HG02973 (cell line): ENCODE results near the gene CPNE6.
"Not testable (repeated sequence)": the region's sequence is repeated elsewhere in the genome, so short reads cannot be mapped to it uniquely, and the experiment has no call there.

Source experiments
- ATAC-seq: cut with Tn5 transposase; IDR thresholded peaks from one replicate; pipeline ENCODE4 v1.9.1; 2021; ENCODE audit warnings: moderate library complexity; ENCODE audit not compliant: unreplicated experiment

CPNE6 gene

DNA sequence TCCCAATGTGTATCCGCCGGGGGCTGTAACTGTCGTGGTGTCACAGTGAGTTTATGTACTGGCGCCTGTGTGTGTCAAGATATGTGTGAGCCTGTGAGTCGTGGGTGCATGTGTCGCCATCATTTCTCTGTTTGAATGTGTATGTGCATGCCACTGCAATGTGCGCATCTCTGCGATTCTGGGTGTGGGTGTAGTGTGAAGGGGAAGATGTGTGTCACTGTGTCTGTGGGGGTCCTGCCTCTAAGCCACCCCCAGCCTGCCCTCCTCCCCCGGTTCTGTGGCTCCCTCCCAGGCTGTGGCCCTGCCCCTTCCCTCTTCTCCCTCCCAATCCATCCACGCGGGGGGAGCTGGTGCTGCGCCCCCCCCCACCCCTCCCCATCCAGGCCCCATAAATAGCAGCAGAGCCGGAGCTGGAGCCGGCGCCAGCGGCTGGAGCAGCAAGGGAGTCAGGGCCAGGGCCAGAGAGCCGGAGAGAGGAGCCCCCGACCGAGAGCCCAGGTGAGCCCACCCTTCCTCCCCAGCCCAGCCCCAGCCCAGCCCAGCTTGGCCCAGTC, at the start of gene CPNE6:
CPNE6 (plus strand) TSS at position 419 of the 554 bp plus-strand sequence. CDS start 1,375 bp downstream, outside the sequence.
- no peak for ATAC-seq

DNA sequence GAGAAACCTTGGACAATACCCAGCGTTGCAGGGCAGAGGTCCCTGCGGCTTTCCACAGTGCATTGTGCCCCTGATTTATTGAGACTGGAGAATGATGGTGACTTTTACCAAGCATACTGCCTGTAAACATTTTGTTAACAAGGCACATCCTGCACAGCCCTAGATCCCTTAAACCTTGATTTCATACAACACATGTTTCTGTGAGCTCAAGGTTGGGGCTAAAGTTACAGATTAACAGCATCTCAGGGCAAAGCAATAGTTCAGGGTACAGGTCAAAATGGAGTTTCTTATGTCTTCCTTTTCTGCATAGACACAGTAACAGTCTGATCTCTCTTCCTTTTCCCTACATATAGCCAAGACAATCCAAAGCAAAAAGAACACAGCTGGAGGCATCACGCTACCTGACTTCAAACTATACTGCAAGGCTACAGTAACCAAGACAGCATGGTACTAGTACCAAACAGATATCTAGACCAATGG, 46.4 kb upstream of the CPNE6 start:
- ATAC-seq, result not testable (repeated sequence)

DNA sequence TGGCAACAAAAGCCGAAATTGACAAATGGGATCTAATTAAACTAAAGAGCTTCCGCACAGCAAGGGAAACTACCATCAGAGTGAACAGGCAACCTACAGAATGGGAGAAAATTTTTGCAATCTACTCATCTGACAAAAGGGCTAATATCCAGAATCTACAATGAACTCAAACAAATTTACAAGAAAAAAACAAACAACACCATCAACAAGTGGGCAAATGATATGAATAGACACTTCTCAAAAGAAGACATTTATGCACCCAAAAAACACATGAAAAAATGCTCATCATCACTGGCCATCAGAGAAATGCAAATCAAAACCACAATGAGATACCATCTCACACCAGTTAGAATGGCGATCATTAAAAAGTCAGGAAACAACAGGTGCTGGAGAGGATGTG, 41.7 kb upstream of the CPNE6 start:
- ATAC-seq, result not testable (repeated sequence)

DNA sequence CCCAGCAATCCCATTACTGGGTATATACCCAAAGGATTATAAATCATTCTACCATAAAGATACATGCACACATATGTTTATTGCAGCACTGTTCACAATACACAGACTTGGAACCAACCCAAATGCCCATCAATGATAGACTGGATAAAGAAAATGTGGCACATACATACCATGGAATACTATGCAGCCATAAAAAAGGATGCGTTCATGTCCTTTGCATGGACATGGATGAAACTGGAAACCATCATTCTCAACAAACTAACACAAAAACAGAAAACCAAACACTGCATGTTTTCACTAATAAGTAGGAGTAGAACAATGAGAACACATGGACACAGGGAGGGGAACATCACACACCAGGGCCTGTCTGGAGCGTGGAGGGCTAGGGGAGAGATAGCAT, 40.0 kb upstream of the CPNE6 start:
- not testable (repeated sequence) for ATAC-seq

DNA sequence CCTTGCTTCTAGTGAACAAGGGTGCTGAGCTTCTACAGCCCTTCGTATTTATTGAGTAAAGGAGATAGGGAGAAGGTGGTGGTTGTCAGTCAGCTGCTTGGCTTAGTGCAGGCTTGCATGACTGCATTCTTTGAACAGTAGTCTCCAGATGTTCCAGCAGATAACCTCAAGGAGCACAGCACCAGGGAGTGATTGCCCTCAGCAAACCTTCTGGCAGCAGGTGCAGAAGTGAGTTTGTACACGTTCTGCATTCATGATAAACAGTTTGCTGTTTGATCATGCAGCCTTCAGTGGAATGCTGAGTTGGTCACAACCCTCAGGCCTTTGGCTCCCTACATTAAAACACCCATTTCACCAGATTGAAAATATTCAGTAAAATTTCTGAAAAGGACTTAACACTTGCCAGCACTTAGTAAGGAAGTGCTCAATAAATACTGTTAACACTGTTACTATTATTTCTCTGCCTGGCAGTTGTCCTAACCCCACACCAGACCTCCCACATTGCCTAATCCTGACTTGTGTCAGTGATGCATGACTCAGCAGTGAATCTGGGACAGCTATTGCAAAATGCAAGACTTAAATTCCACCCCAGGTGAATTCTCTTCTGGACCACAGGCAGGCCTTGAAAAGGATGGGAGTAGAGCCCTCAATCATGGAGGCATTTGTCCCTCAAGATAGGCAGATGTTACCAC, 38.5 kb upstream of the CPNE6 start:
- no peak for ATAC-seq

DNA sequence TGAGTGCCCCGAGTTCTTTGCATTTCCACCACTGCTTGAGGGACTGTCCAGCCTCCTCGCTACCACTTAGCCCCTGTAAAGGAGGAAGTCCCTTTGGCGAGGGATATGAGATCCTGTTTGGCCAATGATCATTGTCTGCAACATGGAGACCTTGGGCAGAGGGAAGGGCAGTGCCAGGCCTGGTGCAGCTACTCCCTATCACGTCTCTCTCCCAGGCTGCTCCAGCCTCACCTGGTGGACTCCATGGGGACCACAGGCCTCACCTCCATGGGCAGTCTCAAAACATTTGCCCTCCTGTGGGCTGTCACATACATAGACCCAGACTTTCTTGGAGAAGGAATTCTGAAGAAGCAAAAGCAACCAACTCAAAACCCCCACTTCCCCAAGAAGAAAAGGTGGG, 35.6 kb upstream of the CPNE6 start:
- peak; percentile 27 for ATAC-seq

DNA sequence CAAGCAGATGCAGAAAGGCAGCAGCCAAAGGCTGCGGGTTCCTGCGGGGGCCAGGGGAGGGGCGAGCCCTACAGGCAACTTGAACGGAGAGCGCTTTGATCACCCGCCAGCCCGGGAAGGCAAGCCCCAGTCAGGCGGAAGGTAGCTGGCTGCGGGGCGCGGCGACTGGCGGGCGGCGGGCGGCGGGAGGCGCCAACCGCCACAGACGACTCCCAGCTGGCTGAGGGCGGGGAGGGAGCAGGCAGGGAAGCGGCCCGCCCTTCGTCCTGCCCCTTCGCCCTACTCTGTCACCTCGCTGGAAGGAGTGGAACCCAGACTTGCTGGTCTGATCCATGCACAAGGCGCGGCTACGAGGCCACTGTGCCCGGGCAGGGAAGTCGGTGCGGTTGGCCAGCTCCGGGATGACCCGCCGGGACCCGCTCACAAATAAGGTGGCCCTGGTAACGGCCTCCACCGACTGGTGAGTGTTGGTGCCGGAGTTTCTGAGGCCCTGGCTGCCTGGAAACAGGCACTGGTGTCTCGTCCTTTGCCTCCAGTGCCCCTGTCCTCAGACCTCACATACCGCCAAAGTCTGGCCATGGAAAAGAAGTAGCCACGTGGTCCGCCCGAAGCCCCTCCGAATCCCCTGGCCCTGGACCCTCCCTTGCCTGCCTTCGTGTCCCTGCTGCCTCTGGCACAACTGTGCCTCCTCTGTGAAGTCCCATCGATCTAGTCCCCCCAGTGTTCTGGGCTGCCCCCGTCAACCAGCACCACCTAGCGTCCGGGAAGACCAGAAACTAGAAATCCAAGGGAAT, 35.0 kb upstream of the CPNE6 start:
- ATAC-seq, result peak; percentile 54

DNA sequence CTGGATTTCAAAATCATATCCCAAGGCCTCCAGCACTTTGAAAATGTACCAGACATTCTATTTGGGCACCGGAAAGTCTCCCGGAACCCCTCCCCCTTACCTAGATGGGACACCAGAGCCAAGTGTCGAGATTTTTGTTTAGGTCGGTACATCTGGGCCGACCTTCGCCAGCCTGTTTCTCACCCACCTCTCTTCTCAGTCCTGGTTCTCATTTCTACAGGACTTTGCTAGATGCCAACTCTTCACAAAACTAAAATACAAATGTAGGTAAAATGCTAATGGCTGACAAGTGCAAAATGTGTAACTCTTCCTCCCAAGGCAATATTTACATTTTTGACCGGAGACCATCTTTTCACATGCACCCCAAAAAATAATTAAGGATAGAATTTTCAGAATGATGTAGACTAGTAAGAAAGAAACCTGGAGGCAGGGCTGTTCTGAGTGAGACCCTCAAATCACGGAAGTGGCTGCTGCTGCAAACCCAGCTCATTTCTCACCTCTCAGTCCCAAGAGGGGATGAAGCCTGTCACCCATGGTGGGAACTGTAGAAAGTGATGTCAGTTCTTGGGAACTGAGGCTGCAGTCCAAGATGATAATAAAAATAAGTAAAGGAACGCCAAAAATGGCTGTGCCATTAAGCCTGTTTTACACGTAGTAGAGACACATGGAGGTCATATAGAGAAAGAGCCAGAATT, 34.3 kb upstream of the CPNE6 start:
- ATAC-seq, result not testable (repeated sequence)

DNA sequence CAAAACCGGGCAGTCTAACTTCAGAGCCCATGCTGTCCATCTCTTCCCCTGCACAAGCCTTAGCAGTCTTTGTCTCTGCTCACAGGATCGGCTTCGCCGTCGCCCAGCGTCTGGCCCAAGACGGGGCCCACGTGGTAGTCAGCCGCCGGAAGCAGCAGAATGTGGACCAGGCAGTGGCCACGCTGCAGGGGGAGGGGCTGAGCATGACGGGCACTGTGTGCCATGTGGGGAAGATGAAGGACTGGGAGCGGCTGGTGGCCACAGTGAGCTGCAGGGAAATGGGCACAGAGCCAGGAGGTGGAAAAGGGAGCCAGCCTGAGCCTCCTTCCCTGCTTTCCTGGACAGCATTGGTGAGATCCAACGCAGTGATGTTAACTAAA, 33.7 kb upstream of the CPNE6 start:
- no peak for ATAC-seq

DNA sequence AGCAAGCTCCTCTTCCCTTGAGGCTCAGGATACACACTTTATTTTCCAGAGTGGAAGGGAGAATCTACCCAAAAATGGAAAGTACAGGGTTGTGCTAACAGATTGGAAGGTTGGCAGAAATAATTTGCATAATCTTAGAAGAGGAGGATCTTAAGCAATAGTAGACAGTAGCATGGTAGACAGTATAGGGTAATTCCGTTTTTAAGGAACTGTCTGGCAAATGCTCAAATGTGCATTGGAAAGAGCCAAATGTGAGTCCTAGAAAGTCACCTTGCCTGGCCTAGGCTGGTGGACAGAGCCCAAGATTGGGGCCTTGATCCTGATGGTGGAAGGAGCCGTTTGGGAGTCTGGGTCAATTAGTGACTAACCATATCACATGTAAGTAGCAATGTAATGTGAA, 32.7 kb upstream of the CPNE6 start:
- no peak for ATAC-seq

DNA sequence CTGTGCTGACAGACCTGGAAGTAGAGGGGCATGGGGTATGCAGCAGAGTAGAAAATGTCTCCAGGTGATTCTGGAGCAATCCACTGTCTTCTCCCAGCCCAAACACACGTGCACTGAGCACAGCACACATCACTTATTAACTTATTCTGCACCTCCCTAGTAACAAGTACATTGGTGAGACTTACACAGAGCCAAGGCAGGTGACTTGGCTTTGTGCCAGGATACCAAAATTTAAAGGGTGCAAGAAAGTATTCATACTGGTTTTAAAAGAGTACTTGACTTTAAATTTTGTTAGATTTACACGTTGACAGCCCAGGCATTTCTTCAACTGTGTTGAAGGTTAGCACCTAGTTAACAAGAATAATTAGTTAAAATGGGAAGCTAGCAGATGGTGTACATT, 30.7 kb upstream of the CPNE6 start:
- no peak for ATAC-seq

DNA sequence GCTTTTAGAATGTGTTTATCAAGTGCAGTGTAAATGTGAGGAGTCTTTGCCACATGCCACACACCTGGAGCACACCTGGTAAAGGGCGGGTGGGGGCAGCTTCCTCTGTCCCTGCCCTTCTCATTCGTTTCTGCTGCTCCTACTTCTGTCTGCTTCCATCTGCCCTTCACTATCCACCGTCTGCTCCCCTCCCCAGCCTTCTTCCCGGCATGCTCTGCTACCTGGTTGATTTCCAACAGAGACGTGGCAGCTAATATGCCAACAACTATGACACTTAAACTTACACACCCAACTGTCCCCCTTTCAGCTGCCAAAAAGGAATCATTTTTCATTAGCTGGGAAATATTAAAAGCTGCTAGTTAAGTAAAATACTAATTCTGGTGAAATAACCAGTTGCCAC, 28.6 kb upstream of the CPNE6 start:
- no peak for ATAC-seq

DNA sequence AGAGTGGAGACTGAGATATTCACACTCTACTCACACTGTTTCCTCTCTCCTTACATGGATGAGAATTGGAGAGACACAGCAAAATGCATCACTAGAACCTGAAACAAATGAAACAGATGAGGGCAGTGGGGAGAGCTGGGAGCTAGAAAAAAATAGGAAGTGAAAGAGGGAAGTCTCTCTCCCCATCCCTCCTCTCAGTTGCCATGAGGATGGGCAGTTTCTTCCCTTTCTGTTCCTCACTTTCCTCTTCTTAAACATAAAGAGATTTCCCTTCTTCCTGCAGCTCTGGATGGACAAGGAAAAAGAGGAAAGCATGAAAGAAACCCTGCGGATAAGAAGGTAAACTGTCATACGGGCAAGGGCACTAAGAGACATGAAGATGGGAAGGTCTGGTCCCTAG, 22.4 kb upstream of the CPNE6 start:
- not testable (repeated sequence) for ATAC-seq

DNA sequence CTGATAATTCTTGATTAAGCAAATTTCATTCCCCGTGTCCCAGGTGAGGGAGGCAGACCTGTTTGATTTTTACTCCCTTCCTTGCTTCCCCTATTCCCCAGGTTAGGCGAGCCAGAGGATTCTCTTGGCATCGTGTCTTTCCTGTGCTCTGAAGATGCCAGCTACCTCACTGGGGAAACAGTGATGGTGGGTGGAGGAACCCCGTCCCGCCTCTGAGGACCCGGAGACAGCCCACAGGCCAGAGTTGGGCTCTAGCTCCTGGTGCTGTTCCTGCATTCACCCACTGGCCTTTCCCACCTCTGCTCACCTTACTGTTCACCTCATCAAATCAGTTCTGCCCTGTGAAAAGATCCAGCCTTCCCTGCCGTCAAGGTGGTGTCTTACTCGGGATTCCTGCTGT, 20.6 kb upstream of the CPNE6 start:
- not testable (repeated sequence) for ATAC-seq

DNA sequence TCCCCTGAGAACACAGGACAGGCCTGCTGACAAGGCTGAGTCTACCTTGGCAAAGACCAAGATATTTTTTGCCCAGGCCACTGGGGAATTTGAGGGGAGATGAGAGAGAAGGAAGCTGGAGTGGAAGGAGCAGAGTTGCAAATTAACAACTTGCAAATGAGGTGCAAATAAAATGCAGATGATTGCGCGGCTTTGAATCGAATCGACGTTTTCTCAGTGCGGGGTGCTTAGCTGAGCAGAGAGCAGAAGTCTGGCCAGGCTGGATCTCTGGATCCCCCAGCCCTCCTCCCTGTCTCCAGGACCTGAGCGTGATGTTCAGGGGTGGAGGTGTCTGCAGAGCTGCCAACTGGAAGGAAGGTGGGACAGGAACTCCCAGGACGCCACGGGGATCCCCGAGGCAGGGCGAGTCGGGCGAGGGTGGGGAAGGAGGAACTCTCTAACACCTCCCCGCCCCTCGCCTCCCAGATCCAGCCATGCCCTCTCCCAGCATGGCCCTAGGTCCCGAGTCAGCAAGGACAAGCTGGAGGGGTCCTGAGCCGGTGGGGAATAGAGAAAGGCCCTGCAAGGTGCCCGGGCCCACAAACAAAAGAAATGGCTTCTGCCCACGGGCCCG, 20.1 kb upstream of the CPNE6 start:
- ATAC-seq, result no peak

DNA sequence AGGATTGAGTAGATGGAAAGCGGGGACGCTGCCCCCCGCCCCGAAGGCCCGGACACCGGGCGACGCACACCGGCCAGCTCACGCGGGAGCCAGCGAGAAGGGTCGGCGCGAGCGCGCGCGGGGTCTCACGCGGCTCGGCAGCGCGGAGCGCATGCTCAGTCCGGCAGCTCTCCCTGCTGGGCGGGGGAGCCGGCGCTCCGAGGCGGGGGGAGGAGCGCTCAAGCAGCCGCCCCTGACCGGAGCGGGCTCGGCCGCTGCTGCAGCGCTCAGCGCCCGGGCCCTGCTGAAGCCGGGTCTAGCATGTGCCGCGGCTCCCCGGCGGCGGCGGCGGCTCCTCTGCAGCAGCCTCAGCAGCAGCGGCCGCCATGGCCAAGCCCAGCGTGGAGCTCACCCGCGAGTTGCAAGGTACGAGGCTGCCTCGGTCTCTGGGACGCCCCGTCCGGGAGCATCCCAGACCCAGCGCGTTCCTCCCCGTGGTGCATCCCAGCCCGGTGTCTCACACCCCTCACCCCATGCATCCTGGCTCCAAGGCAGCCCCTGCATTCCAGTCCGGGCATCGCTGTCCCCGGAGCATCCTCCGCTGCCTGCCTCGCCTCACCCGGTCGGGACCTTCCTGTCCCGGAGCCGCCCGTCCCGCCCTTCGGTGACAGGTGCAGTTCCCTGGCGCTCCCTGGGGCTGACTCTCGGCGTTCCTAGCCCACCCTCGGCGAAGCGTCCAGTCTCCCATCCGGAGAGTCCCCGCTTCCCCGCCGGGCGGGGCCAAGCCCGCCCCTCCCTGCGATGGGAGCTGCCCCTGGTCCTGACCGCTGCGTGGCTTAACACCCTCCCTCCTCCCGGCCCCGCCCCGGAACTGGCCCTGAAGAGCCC, 19.3 kb upstream of the CPNE6 start, which contains the start of gene CARMIL3:
CARMIL3 (plus strand) TSS at position 221 of the 867 bp plus-strand sequence; CDS start at position 366, 145 bp downstream.
- peak; percentile 59 for ATAC-seq

DNA sequence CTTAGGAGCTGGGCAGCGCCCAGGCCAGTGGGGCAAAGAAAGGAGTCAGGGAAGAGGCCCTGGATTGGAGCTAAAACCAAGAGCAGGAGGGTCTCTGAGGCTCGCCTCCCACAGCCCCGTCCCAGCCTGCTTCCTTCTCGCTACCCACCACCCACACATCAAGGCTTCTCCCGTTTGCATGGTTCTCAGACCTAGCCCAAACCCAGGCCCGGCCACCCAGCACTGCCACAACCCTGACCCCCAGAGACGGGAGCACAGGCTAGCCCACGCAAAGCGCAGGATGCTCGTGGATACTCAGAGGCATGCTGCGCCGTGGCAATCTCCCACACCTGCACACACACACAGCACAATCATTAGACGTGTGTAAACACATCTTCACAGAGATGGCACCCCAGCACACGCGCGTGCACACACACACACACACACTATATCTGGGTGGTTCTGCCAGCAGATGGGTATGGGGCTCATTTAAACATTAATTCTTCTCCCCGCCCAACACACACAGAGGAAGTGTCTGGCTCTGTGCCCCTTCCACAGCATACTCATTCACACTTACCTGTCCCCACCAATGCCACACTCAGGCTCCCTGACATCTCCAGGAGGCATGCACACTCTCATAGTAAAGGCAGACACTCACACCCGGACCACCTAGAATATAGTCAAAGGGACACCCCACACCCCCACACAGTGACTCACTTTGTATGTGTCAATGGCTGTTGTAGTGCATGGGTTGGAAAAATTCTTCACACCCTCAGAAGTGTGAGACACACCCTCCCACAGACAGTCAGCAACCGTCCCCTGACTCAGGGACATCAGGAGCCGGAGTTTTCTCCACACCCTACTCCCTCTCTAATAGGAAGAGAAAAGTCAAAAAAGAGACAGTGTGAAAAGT, 18.5 kb upstream of the CPNE6 start:
- ATAC-seq, result no peak

DNA sequence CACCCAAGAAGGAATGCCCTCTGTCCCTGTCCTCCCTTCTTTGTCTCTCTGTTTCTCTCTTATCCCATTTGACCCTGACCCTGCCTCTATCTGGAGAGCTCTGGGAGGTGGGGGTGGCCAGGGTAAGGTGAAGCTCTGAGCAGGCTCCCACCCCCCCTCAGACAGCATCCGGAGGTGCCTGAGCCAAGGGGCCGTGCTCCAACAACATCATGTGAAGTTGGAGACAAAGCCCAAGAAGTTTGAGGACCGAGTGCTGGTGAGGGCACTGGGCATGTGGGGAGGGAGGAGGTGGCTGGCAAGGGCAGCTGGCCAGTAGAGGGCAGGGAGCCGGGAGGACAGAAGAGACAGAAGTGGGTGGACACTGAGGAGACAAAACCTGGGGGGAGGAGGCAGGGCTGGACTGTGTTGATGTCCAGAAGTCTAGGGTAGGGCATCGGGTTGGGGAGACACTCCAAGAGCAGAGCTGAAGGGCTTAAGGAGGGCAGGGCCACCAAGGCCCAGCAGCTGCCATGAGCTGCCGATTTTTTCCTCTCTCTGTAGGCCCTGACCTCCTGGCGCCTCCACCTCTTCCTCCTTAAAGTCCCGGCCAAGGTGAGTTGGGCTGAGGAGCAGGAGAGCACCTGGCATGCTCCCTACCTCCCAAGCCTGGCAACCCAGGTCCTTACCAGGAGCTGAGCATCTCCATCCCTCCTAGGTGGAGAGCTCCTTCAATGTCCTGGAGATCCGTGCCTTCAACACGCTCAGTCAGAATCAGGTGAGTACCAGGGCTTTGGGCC, 17.6 kb upstream of the CPNE6 start:
- no peak for ATAC-seq
